ENCODE results near the gene PTBP3. TPM values are rescaled to one million over a fixed set of nuclear protein-coding genes. Genes with fewer than 3 reads are reported as not detected.
"Not testable (repeated sequence)": the region's sequence is repeated elsewhere in the genome, so short reads cannot be mapped to it uniquely, and the experiment has no call there.

The PTBP3 gene
- total and polyA plus RNA-seq, 2 experiments from 2014 or later, result 14.7 to 26.5 TPM

DNA sequence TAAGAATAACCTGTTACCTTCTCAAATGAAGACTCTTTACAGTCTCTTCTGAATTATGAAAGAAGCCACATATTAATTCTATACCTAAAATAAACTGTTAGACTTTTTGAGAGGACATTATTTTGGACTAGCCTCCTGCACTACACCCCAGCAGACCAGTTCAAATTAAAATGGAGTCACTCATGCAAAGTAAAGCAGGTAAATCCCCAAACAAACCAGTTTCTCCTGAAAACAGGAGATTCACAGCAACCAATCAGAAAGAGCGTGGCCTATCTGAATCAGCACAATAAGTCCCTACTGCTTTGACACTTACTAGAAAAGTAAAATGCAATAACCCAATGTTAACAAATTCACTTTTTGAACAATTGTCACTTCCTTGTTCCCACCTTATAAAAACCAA lies 58.8 kb downstream of the PTBP3 start:
- Histone ChIP-seq H3K27me3 (replicated peaks; ENCODE audit: insufficient read depth) (no peaks in the 10 kb centered on the region), H3F3A (ENCODE audit: insufficient read depth) (peaks cover 12% of the 10 kb centered on the region; the same call in 1 of the 2 replicates), H4K20me1 (ENCODE audit: insufficient read depth) (no peaks in the 10 kb centered on the region), H3K79me2 (ENCODE audit: insufficient read depth) (peaks cover 100% of the 10 kb centered on the region), H3K9me2 (ENCODE audit: insufficient read depth) (no peaks in the 10 kb centered on the region), H3K4me3 (no peak overlapping the region), H3K9me3 (ENCODE audit: low read depth) (no peaks in the 10 kb centered on the region), H3K9ac (no peak overlapping the region), H3K27ac (no peak overlapping the region), H3K36me3 (ENCODE audit: low read depth) (no peaks in the 10 kb centered on the region; the same call in none of the 2 replicates), H3K4me1 (ENCODE audit: insufficient read depth) (peaks cover 8% of the 10 kb centered on the region; the same call in 1 of the 2 replicates), H3K4me2 (ENCODE audit: unreplicated experiment) (no peak overlapping the region), H2AFZ (no peak overlapping the region)
- TF ChIP-seq EZH2 (IDR thresholded peaks at IDR 0.05; ENCODE audit: insufficient read depth, poor library complexity, severe bottlenecking), result no peak
- TF ChIP-seq EZH2phosphoT487 (IDR thresholded peaks at IDR 0.05; ENCODE audit: insufficient read depth, low read depth), result no peak
- in situ Hi-C loops (cut with MboI), result no loop called here
- no peak for DNase-seq
- 96 to 100% methylated on average over 1 of the region's 1 CpG for WGBS, 2 experiments (ENCODE audit: low coverage in 1 of 2, low lambda C conversion rate in 2 of 2, missing lambda C conversion rate in 2 of 2)

GRCh38 chr9:112273876-112274275 lies 59.5 kb downstream of the PTBP3 start:
- no peak for DNase-seq
- in situ Hi-C loops (cut with MboI), result no loop called here
- Histone ChIP-seq H3K4me3 (no peak overlapping the region), H3K36me3 (ENCODE audit: low read depth) (no peaks in the 10 kb centered on the region; the same call in none of the 2 replicates), H3K4me1 (ENCODE audit: insufficient read depth) (peaks cover 8% of the 10 kb centered on the region; the same call in 1 of the 2 replicates), H3K9me2 (ENCODE audit: insufficient read depth) (no peaks in the 10 kb centered on the region), H3K4me2 (ENCODE audit: unreplicated experiment) (no peak overlapping the region), H4K20me1 (ENCODE audit: insufficient read depth) (no peaks in the 10 kb centered on the region), H3K9ac (no peak overlapping the region), H3K79me2 (ENCODE audit: insufficient read depth) (peaks cover 100% of the 10 kb centered on the region), H3F3A (ENCODE audit: insufficient read depth) (peaks cover 12% of the 10 kb centered on the region; the same call in 1 of the 2 replicates), H3K27ac (no peak overlapping the region), H3K9me3 (ENCODE audit: low read depth) (no peaks in the 10 kb centered on the region), H3K27me3 (replicated peaks; ENCODE audit: insufficient read depth) (no peaks in the 10 kb centered on the region), H2AFZ (no peak overlapping the region)
- 10 to 14% methylated on average over 3 of the region's 3 CpGs for WGBS, 2 experiments (ENCODE audit: low coverage in 1 of 2, low lambda C conversion rate in 2 of 2, missing lambda C conversion rate in 2 of 2)
- TF ChIP-seq EZH2phosphoT487 (IDR thresholded peaks at IDR 0.05; ENCODE audit: insufficient read depth, low read depth), result no peak
- no peak for TF ChIP-seq EZH2 (IDR thresholded peaks at IDR 0.05; ENCODE audit: insufficient read depth, poor library complexity, severe bottlenecking)

GRCh38 chr9:112271466-112272098 lies 61.8 kb downstream of the PTBP3 start:
- no peaks in the 10 kb centered on the region for H3K9me3 ChIP-seq (ENCODE audit: low read depth)
- no peak overlapping the region for H3K4me3 ChIP-seq
- peaks cover 100% of the 10 kb centered on the region for H3K79me2 ChIP-seq (ENCODE audit: insufficient read depth)
- H3K9ac ChIP-seq, result no peak overlapping the region
- WGBS, 2 experiments (ENCODE audit: low coverage in 1 of 2, low lambda C conversion rate in 2 of 2, missing lambda C conversion rate in 2 of 2), result 95 to 96% methylated on average over 2 of the region's 2 CpGs
- in situ Hi-C loops (cut with MboI), result no loop called here
- no peak overlapping the region for H3K4me2 ChIP-seq (ENCODE audit: unreplicated experiment)
- no peak for DNase-seq
- peaks cover 13% of the 10 kb centered on the region for H3K36me3 ChIP-seq (ENCODE audit: low read depth)
- no peaks in the 10 kb centered on the region for H4K20me1 ChIP-seq (ENCODE audit: insufficient read depth)
- H2AFZ ChIP-seq, result no peak overlapping the region
- H3K27ac ChIP-seq, result no peak overlapping the region
- TF ChIP-seq EZH2 (IDR thresholded peaks at IDR 0.05; ENCODE audit: insufficient read depth, poor library complexity, severe bottlenecking) (no peak), EZH2phosphoT487 (IDR thresholded peaks at IDR 0.05; ENCODE audit: insufficient read depth, low read depth) (no peak)
- H3K27me3 ChIP-seq (replicated peaks; ENCODE audit: insufficient read depth), result no peaks in the 10 kb centered on the region
- H3K9me2 ChIP-seq (ENCODE audit: insufficient read depth), result no peaks in the 10 kb centered on the region
- H3K4me1 ChIP-seq (ENCODE audit: insufficient read depth), result peaks cover 8% of the 10 kb centered on the region; the same call in 1 of the 2 replicates
- H3F3A ChIP-seq (ENCODE audit: insufficient read depth), result peaks cover 12% of the 10 kb centered on the region; the same call in 1 of the 2 replicates

- Histone ChIP-seq H3K9me3 (ENCODE audit: low read depth) (no peaks in the 10 kb centered on the region), H2AFZ (no peak overlapping the region), H3K9ac (no peak overlapping the region), H3K27ac (no peak overlapping the region), H3F3A (ENCODE audit: insufficient read depth) (peaks cover 5% of the 10 kb centered on the region; the same call in 1 of the 2 replicates), H3K4me3 (no peak overlapping the region), H3K4me2 (ENCODE audit: unreplicated experiment) (no peak overlapping the region), H4K20me1 (ENCODE audit: insufficient read depth) (no peaks in the 10 kb centered on the region), H3K27me3 (replicated peaks; ENCODE audit: insufficient read depth) (no peaks in the 10 kb centered on the region), H3K9me2 (ENCODE audit: insufficient read depth) (no peaks in the 10 kb centered on the region), H3K36me3 (ENCODE audit: low read depth) (peaks cover 18% of the 10 kb centered on the region), H3K79me2 (ENCODE audit: insufficient read depth) (peaks cover 100% of the 10 kb centered on the region), H3K4me1 (ENCODE audit: insufficient read depth) (peaks cover 6% of the 10 kb centered on the region; the same call in 1 of the 2 replicates)
- in situ Hi-C loops (cut with MboI), result no loop called here
- 88 to 93% methylated on average over 4 to 5 of the region's 5 CpGs for WGBS, 2 experiments (ENCODE audit: low coverage in 1 of 2, low lambda C conversion rate in 2 of 2, missing lambda C conversion rate in 2 of 2)
- no peak for DNase-seq
- TF ChIP-seq EZH2 (IDR thresholded peaks at IDR 0.05; ENCODE audit: insufficient read depth, poor library complexity, severe bottlenecking), result no peak
- no peak for TF ChIP-seq EZH2phosphoT487 (IDR thresholded peaks at IDR 0.05; ENCODE audit: insufficient read depth, low read depth)
Measured at GRCh38 chr9:112268413-112268812, 65.0 kb downstream of the PTBP3 start.

DNA sequence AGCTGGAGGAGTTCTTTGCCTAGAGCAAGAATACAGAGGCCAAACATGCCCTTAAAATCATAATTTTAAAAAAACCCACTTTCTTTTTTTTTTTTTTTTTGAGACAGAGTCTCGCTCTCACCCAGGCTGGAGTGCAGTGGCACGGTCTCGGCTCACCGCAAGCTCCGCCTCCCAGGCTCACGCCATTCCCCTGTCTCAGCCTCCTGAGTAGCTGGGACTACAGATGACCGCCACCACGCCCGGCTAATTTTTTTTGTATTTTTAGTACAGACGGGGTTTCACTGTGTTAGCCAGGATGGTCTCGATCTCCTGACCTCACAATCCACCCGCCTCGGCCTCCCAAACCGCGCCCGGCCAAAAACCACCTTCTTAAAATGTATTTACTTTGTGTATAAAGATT lies 66.3 kb downstream of the PTBP3 start:
- H3K4me2 ChIP-seq (ENCODE audit: unreplicated experiment); H3K9ac ChIP-seq; in situ Hi-C loops (cut with MboI); DNase-seq; H3F3A ChIP-seq (ENCODE audit: insufficient read depth); H3K27me3 ChIP-seq (replicated peaks; ENCODE audit: insufficient read depth); H3K4me3 ChIP-seq; H3K9me2 ChIP-seq (ENCODE audit: insufficient read depth); H3K9me3 ChIP-seq (ENCODE audit: low read depth); H3K27ac ChIP-seq; H4K20me1 ChIP-seq (ENCODE audit: insufficient read depth); H3K4me1 ChIP-seq (ENCODE audit: insufficient read depth); H2AFZ ChIP-seq: not testable (repeated sequence)
- peaks cover 100% of the 10 kb centered on the region for H3K79me2 ChIP-seq (ENCODE audit: insufficient read depth)
- peaks cover 21% of the 10 kb centered on the region for H3K36me3 ChIP-seq (ENCODE audit: low read depth)
- 96 to 98% methylated on average over 15 to 16 of the region's 16 CpGs for WGBS, 2 experiments (ENCODE audit: low coverage in 1 of 2, low lambda C conversion rate in 2 of 2, missing lambda C conversion rate in 2 of 2)
